Heart left ventricle (tissue), 16 donors: Measurements from ENCODE around the gene KDM3A. TPM values are rescaled to one million over a fixed set of nuclear protein-coding genes. Genes with fewer than 3 reads are reported as not detected.

Experiments used
- ATAC-seq, 4 donors: fragments of 200-7000 bp; cut with Tn5 transposase; one replicate each; pipeline ENCODE4 v1.9.1; 2020 to 2022; ENCODE audit warnings: moderate library complexity in 4 of 4, mild to moderate bottlenecking in 3 of 4, moderate number of reproducible peaks in 1 of 4
- DNase-seq, 5 donors: peaks; one replicate each; pipeline ENCODE4 v3.0.0-alpha.2; 2020
- H3K27ac ChIP-seq, 12 donors: fragments of 200-600 bp; sonication (generic) in 4 of 12; one replicate each; pipeline versions ENCODE4 v1.5.0 to v1.8.0; 2016 to 2022; ENCODE audit warnings: mild to moderate bottlenecking in 2 of 12
- H3K27me3 ChIP-seq, 9 donors: fragments of 200-600 bp; sonication (generic) in 2 of 9; one replicate each; pipeline versions ENCODE4 v1.5.1 to v1.8.0; 2016 to 2022; ENCODE audit warnings: mild to moderate bottlenecking in 3 of 9
- H3K36me3 ChIP-seq, 9 donors: fragments of 200-600 bp; sonication (generic) in 2 of 9; one replicate each; pipeline versions ENCODE4 v1.5.0 to v1.8.0; 2018 to 2022; ENCODE audit warnings: mild to moderate bottlenecking in 2 of 9
- H3K4me1 ChIP-seq, 12 donors: fragments of 200-600 bp; sonication (generic) in 4 of 12; one replicate each; pipeline versions ENCODE4 v1.5.0 to v1.8.0; 2016 to 2022; ENCODE audit warnings: mild to moderate bottlenecking in 3 of 12
- H3K4me3 ChIP-seq, 12 donors: fragments of 200-600 bp; sonication (generic) in 4 of 12; one replicate each; pipeline versions ENCODE4 v1.5.0 to v1.8.0; 2017 to 2022; ENCODE audit warnings: mild to moderate bottlenecking in 9 of 12, moderate library complexity in 4 of 12
- H3K9me3 ChIP-seq, 12 donors: fragments of 200-600 bp; sonication (generic) in 4 of 12; one replicate each; pipeline versions ENCODE4 v1.5.0 to v1.8.0; 2016 to 2022; ENCODE audit warnings: mild to moderate bottlenecking in 1 of 12
- POLR2A ChIP-seq, 2 donors: fragments of 450-650 bp; IDR thresholded peaks; one replicate each; pipeline ENCODE4 v1.6.1; 2017; ENCODE audit warnings: antibody characterized with exemption in 2 of 2, mild to moderate bottlenecking in 2 of 2, moderate library complexity in 2 of 2
- WGBS, 4 donors: extraction: QIAGEN DNeasy Blood & Tissue Kit in 2 of 4; methylation state at CpG; one replicate each; pipeline versions ENCODE4 v1.1.5 to v1.1.7; 2013 to 2018; 5-methylcytosine and 5-hydroxymethylcytosine counted together
- intact Hi-C, 10 donors: fragments of 100-400 bp; cut with DNase I; formaldehyde crosslinking; loops; one replicate each; pipeline versions ENCODE4 v1.11.1 to v1.14.2; 2022
- polyA plus RNA-seq, 2 donors: library from polyadenylated mRNA; stranded (reverse); fragments of 200-250 nt; gene quantifications; one replicate each; pipeline ENCODE4 v1.2.3, GENCODE V29; 2013
- total RNA-seq, 9 donors: library from RNA; depleted of rRNA in 2 of 9; stranded (reverse); fragments of >200 nt in 2 of 9; fragmentation: NEBNext Ultra II Directional in 3 of 9; extraction: Animal tissue kit (Norgen Biotek cat#: 25700) in 3 of 9; gene quantifications; one replicate each; pipeline versions ENCODE4 v1.1.0 to v1.2.4, GENCODE V29; 2016 to 2023
- TF ChIP-seq, protein P1 (sequence below), 12 donors: fragments of 200-600 bp; sonication (generic) in 4 of 12; IDR thresholded peaks; one replicate each; pipeline versions ENCODE4 v1.5.0 to v1.8.0; 2018 to 2022; ENCODE audit warnings: antibody characterized with exemption in 12 of 12, mild to moderate bottlenecking in 5 of 12
- donor health status: ischemic (EF 13 %, LVEDD 7.1; RV severe dilation, severe dysfunction).
- donor health status: healthy with polysubstance abuse.
- donor health status: DM: no; HTN: yes; CAD: no.
- donor health status: DM: no; HTN: no; CAD: no.
- donor health status: ischemic (EF 25% LVEDD 6.9; RV normal size, moderate dysfunction).
- donor health status: ischemic (EF 25% LVEDD 5.7; RV mildly dilated, moderate dysfunction).
- donor health status: healthy.
- donor health status: DM: yes; HTN: yes; CAD: no.
- donor health status: ischemic (EF 35%, LVEDD 5.7; RV mildly dilated, moderate dysfunction).
- donor health status: nonischemic (EF 11% LVEDD 7.7; RV severe dilation, severe dysfunction).
- donor health status: DM: yes; HTN: yes; CAD: no.
- donor health status: PGD.
- donor health status: ischemic (EF 29% LVEDD 5.4; RV normal size, mild dysfunction).
- donor health status: nonischemic (EF 23%, LVEDD 6.1; RV moderate dilation, normal function).

Gene KDM3A
- total and polyA plus RNA-seq, 11 donors: 13.5 to 44.0 (median 32.5) TPM

DNA sequence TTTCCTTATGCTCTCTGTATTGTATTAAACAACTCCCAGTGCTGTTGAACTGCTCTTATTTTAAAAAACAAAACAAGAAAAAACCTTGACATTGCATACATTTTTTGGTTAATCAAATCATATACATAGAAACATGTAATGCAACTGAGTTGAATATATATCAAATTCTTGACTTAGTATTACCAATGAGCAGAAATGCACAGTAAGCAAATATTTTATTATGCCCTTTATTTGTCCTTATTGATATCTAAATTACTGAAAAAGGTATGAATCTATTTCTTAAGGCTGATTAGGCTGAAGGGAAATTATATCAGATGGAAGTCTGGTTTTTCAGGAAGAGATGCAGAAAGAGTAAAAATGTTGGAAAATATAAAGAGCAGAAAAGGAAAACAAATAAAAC lies 6.9 kb upstream of the KDM3A start:
- TF ChIP-seq POLR2A (IDR thresholded peaks at IDR 0.05): no peak
- TF ChIP-seq, protein P1, sequence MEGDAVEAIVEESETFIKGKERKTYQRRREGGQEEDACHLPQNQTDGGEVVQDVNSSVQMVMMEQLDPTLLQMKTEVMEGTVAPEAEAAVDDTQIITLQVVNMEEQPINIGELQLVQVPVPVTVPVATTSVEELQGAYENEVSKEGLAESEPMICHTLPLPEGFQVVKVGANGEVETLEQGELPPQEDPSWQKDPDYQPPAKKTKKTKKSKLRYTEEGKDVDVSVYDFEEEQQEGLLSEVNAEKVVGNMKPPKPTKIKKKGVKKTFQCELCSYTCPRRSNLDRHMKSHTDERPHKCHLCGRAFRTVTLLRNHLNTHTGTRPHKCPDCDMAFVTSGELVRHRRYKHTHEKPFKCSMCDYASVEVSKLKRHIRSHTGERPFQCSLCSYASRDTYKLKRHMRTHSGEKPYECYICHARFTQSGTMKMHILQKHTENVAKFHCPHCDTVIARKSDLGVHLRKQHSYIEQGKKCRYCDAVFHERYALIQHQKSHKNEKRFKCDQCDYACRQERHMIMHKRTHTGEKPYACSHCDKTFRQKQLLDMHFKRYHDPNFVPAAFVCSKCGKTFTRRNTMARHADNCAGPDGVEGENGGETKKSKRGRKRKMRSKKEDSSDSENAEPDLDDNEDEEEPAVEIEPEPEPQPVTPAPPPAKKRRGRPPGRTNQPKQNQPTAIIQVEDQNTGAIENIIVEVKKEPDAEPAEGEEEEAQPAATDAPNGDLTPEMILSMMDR (IDR thresholded peaks at IDR 0.05): no peak
- Histone ChIP-seq H3K27ac (no peak overlapping the region), H3K36me3 (no peaks in the 10 kb centered on the region), H3K4me3 (no peak overlapping the region), H3K27me3 (no peaks in the 10 kb centered on the region), H3K9me3 (peaks cover 0 to 43% (median 21%) of the 10 kb centered on the region in 12 donors), H3K4me1 (no peaks in the 10 kb centered on the region)
- ATAC-seq: no peak
- no peak for DNase-seq
- intact Hi-C loops: no loop called here

DNA sequence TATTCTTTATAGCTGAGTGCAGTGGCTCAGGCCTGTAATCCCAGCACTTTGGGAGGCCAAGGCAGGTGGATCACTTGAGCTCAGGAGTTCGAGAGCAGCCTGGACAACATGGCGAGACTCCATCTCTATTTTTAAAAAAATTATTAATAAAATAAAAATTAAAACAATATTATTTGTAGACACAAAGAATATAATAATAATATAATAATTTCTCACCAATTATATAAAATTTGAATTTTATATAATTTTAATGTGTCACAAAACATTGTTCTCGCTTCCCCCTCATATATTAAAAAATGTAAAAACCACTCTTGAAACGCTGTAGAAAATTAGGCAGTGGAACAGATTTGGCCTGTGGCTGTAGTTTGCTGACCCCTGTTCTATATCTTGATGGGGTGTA lies 5.6 kb upstream of the KDM3A start:
- no peaks in the 10 kb centered on the region for H3K27me3 ChIP-seq
- no peak for TF ChIP-seq POLR2A (IDR thresholded peaks at IDR 0.05)
- TF ChIP-seq, protein P1 (IDR thresholded peaks at IDR 0.05): no peak
- no peak overlapping the region for H3K27ac ChIP-seq
- peaks cover 0 to 43% (median 30%) of the 10 kb centered on the region in 12 donors for H3K9me3 ChIP-seq
- no peak for ATAC-seq
- peaks cover 0 to 4% (median 0%) of the 10 kb centered on the region in 12 donors for H3K4me1 ChIP-seq
- WGBS, 4 donors: 91 to 96% (median 95%) methylated on average over 4 of the region's 4 CpGs
- no peak overlapping the region for H3K4me3 ChIP-seq
- intact Hi-C loops: loop anchor here in 1 of 10 donors (5.0 kb wide), 1 partner anchor 38 kb away; no protein-coding TSS in a partner anchor
- no peaks in the 10 kb centered on the region for H3K36me3 ChIP-seq
- DNase-seq: no peak

DNA sequence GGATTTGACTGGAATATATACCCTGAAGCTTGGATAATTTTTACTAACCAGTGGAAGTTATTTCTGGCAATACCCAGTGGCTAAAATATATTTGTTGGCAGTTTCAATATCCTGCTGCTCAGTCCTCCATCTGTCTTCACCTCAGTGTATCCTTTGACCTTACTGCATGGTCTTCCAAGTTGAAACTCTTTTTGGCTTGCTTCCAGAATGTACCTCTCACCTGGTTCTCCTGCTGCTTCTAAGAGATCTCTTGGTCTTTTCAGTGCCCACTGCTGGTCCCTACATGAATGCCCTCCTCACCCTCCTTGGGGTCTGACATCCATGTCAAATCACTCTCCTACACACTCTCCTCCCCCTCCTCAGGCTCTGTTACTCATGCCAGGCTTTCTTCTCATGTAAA lies 4.8 kb upstream of the KDM3A start:
- TF ChIP-seq POLR2A (IDR thresholded peaks at IDR 0.05): no peak
- TF ChIP-seq, protein P1 (IDR thresholded peaks at IDR 0.05): no peak
- Histone ChIP-seq H3K4me1 (peaks cover 0 to 4% (median 0%) of the 10 kb centered on the region in 12 donors), H3K4me3 (no peak overlapping the region), H3K36me3 (no peaks in the 10 kb centered on the region), H3K27me3 (no peaks in the 10 kb centered on the region), H3K27ac (no peak overlapping the region), H3K9me3 (peaks cover 0 to 39% (median 30%) of the 10 kb centered on the region in 12 donors)
- DNase-seq: no peak
- ATAC-seq: no peak
- intact Hi-C loops: loop anchor here in 1 of 10 donors (5.0 kb wide), 1 partner anchor 39 kb away; no protein-coding TSS in a partner anchor

DNA sequence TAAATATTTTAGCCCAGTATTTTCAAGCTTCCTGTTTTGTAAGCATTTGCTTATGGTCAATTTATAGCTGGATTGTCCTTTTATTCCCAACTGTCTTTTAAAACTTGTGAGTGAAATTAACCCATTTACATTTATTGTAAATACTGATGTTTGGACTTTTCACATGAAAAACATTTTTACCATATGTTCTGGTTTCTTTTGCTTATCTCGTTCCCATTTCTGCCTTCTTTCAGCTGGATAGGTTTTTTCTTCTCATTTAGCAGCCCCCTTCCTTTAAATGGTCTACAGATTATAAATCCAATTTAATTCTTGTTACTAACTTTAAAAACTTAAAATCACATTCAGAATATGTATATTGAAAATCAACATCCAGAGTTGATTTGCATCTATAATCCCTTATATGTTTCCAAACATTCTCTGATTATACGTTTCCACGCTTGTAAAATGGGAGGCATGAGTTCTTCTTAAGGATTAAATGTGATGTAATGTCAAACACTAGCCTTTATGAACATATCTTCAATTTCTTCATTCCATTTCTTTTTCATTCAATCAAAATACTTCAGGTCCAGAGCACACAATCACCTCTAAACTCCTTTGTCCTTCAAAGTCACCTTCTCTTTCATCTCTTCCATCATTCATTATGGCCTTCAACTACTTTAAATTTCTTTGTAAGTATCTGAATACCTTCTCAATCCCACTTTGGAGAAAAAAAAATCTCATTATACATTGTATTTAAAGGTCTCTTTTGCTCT lies 1.1 kb upstream of the KDM3A start:
- intact Hi-C loops: loop anchor here in 6 of 10 donors (2.0 to 10.0 kb wide), 10 partner anchors 41 to 245 kb away; partner anchors contain the start of genes IMMT (in 4 of the 6), MRPL35 (in 4 of the 6), CHMP3 (in 3 of the 6) and RNF103 (in 1 of the 6)
- no peak for TF ChIP-seq POLR2A (IDR thresholded peaks at IDR 0.05)
- TF ChIP-seq, protein P1 (IDR thresholded peaks at IDR 0.05): no peak
- Histone ChIP-seq H3K27me3 (no peaks in the 10 kb centered on the region), H3K4me3 (peak overlapping the region in 8 of 12 donors; percentile 68 to 97 (median 76)), H3K4me1 (peaks cover 0 to 28% (median 23%) of the 10 kb centered on the region in 12 donors), H3K36me3 (peaks cover 0 to 19% (median 12%) of the 10 kb centered on the region in 9 donors), H3K27ac (peak overlapping the region in 11 of 12 donors; percentile 91 to 99 (median 97)), H3K9me3 (peaks cover 0 to 39% (median 30%) of the 10 kb centered on the region in 12 donors)
- ATAC-seq: no peak
- DNase-seq: no peak
- 92 to 97% (median 97%) methylated on average over 3 of the region's 3 CpGs for WGBS, 4 donors
